ENCODE measurements around the gene PRIM2.
"Not testable (repeated sequence)": the region's sequence is repeated elsewhere in the genome, so short reads cannot be mapped to it uniquely, and the experiment has no call there.

PRIM2 gene

DNA sequence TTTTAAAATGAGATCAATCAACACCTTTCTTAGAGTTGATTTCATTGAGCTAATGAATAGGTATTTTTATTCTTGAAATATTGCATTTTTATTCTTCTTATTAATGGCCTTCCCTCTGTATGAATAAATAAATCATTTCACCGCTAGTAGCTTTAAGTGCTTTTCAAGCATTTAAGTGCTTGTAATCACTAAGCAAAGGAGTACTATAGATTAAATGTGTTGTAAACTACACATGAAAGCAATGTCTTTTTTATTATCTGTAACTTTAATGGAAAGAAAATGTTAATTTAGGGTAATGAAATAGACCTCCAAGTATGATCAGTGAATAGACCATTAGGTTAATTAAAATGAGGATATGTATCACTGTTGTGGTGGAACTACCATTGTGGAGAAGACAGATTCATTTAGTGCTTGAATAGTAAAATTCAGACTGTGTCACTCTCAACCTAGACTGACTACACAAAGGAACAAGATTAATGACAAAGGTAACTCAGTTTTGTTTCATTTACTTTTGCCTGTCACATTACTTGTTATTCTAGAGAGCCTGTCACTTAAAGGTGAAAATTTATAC lies 132.2 kb downstream of the PRIM2 start:
- not testable (repeated sequence) for DNase-seq

DNA sequence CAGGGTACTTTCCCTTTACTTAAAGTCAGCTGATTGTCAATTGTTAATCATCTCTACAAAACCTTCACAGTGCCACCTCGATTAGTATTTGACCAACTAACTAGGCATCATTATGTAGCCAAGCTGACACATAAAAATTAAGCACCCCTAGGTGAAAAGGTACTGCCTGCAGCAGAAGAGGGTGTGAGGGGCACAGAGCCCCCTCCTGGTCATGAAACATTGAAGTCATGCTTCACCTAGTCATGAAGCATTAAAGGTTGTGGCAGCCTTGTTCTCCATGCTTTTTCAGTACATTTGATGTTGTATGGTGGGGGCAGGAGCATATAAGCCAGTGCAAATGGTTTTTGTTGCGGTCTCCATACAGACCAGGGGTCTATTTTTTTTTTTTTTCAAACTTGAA lies 142.4 kb downstream of the PRIM2 start:
- DNase-seq = not testable (repeated sequence)

- DNase-seq = not testable (repeated sequence)
These were observed 143.6 kb downstream of the PRIM2 start for GRCh38 chr6:57461022-57461421.

GRCh38 chr6:57463809-57464208 lies 146.4 kb downstream of the PRIM2 start:
- not testable (repeated sequence) for DNase-seq

DNA sequence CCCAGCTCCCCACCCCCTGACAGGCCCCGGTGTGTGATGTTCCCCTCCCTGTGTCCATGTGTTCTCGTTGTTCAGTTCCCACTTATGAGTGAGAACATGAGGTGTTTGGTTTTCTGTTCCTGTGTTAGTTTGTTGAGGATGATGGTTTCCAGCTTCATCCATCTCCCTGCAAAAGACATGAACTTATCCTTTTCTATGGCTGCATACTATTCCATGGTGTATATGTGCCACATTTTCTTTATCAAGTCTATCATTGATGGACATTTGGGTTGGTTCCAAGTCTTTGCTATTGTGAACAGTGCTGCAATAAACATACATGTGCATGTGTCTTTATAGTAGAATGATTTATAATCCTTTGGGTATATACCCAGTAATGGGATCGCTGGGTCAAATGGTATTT lies 148.5 kb downstream of the PRIM2 start:
- DNase-seq = not testable (repeated sequence)

- no peak for DNase-seq
These were observed 151.6 kb downstream of the PRIM2 start for GRCh38 chr6:57469072-57469471.

- DNase-seq = not testable (repeated sequence)
These were observed 152.7 kb downstream of the PRIM2 start for GRCh38 chr6:57470148-57470547.

GRCh38 chr6:57471314-57471864 lies 154.0 kb downstream of the PRIM2 start:
- not testable (repeated sequence) for DNase-seq

- DNase-seq = not testable (repeated sequence)
These were observed 155.5 kb downstream of the PRIM2 start for GRCh38 chr6:57472861-57473362.

GRCh38 chr6:57474862-57475475 lies 157.5 kb downstream of the PRIM2 start:
- DNase-seq = not testable (repeated sequence)

- not testable (repeated sequence) for DNase-seq
These were observed 158.2 kb downstream of the PRIM2 start for GRCh38 chr6:57475656-57476055.

DNA sequence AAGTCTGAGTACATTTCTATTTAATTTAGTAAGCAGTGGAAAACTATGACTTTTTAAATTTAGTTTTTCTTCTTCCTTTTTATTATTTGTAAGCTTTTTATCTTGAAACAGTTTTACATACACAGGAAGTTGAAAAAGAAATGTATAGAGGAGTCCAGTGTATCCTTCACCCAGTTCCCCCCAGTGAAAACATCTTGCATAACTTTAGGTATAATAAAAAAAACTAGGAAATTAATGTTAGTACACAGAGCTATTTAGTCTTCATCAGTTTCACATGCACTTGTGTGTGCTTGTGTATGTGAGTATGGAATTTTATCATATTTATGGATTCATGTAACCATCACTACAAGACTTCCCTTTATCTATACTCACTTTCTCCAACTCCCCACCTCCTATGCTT lies 162.8 kb downstream of the PRIM2 start:
- DNase-seq = not testable (repeated sequence)

- not testable (repeated sequence) for DNase-seq
These were observed 163.7 kb downstream of the PRIM2 start for GRCh38 chr6:57481121-57481520.

- not testable (repeated sequence) for DNase-seq
These were observed 165.0 kb downstream of the PRIM2 start for GRCh38 chr6:57482471-57482870.

- not testable (repeated sequence) for DNase-seq
These were observed 169.2 kb downstream of the PRIM2 start for GRCh38 chr6:57486494-57487081.

DNA sequence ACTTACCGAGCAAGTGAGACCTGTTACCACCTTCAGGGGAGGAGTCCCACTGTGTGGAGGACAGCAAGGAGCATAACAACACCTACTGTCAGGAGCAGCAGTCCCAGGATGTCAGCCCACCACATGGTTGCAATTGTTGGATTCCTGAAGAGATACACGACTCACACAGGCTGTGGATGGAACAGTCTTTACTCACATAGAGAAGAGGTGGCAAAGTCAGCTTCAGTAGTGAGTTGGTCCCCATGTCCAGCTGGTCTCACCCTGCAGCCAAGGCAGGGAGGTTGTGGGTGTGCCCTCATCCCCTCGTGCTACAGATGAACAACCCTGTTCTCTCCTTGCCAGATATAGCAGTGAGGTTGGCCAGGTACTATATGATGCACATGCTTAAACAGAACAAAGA lies 171.1 kb downstream of the PRIM2 start:
- DNase-seq = not testable (repeated sequence)

- DNase-seq = not testable (repeated sequence)
These were observed 172.5 kb downstream of the PRIM2 start for GRCh38 chr6:57489887-57490286.

- not testable (repeated sequence) for DNase-seq
These were observed 174.4 kb downstream of the PRIM2 start for GRCh38 chr6:57491795-57492194.

GRCh38 chr6:57496251-57496650 lies 178.8 kb downstream of the PRIM2 start:
- DNase-seq = not testable (repeated sequence)

DNA sequence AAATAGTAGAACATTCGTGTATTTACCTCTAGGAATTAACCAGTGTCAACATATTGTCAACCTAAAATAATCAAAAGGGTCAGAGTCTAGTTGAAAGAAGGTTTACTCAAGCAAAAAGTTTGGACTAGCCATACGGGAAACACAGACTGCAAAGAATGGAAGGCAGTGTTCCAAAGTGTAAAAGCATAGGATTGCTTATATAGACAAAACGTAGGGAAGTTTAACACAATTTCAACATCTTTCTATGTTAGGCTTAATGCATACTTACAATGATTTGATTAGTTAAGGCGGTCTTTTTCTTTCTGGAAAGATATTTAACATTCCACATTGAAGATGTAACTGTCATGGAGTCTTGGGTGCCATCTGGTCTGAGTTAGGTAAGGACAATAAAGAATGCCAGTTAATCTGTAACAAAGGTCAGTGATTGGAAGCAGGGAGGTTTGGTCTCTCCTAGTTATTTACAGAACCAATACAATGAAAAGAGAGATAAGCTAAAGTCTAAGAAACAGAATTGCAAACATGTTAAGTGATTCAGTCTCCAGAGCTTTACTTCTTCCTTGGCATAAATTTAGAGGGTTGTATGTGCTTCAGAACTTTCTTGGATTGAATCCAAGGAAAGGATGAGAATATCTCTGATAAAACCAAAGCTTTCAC lies 183.1 kb downstream of the PRIM2 start:
- DNase-seq = not testable (repeated sequence)

DNA sequence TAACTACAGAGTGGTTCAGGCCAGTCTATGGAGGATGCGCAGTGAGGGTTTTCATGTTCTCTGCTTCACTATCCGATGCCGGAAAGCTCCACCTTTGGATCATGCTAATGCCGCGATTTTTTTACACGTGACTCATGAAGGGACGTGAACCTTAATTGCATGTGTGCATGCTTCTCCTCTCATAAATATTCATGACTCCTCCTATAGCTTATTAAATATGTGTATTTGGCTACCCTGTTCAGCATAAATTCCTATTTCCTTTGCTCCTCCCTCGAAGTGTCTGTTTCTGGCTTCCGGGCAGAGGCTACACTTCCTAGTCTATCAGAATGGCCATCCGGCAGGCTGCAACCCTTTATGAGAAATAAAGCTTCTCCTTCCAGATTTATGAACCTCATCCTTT lies 185.0 kb downstream of the PRIM2 start:
- DNase-seq = not testable (repeated sequence)

DNA sequence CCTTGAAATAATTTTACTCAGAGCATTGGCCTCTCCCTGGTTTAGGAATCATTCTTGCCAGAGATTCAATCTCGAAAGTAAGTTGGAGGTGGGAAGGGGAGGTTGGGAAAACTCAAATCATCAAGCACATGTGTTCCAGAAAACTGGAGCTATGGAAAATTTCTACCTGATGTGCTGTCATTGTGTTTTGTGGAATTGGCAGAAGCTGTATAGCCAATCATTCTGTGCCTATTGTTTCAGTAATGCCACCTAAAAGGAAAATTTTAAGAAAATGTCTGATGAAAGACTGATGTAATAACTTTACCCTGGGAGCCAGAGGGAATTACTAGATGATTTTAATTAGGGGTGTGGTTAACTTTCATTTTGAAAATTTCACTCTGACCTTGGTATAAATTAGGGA lies 187.8 kb downstream of the PRIM2 start:
- not testable (repeated sequence) for DNase-seq

- DNase-seq = not testable (repeated sequence)
These were observed 193.0 kb downstream of the PRIM2 start for GRCh38 chr6:57510390-57510789.

Data from CD4-positive, alpha-beta T cell treated with Interleukin-4 for 1 hour (primary cell).